Gastrocnemius medialis (tissue), 4 donors: ENCODE measurements around the gene NEBL. TPM values are rescaled to one million over a fixed set of nuclear protein-coding genes. Genes with fewer than 3 reads are reported as not detected.

Experiments
- ATAC-seq, 2 donors: fragments of 150-250 bp; one replicate each; pipeline ENCODE4 v1.9.1; 2016
- DNase-seq, 2 donors: peaks; one replicate each; pipeline ENCODE4 v3.0.0-alpha.2; 2019
- H3K27ac ChIP-seq, 4 donors: fragments of 200-600 bp; sonication (generic); 1 replicate in 1 of 4; 2 replicates in 3 of 4; pipeline ENCODE4 v1.5.1; 2016 to 2018; ENCODE audit warnings: mild to moderate bottlenecking in 2 of 4, moderate library complexity in 1 of 4
- H3K27me3 ChIP-seq, 3 donors: fragments of 200-600 bp; sonication (generic) in 2 of 3; 1 replicate in 1 of 3; 2 replicates in 2 of 3; pipeline versions ENCODE4 v1.5.1 to v1.6.0; 2016 to 2019; ENCODE audit warnings: mild to moderate bottlenecking in 1 of 3, moderate library complexity in 1 of 3
- H3K36me3 ChIP-seq, 2 donors: fragments of 200-600 bp; sonication (generic) in 1 of 2; one replicate each; pipeline ENCODE4 v1.5.1; 2017 to 2018
- H3K4me1 ChIP-seq, 2 donors: fragments of 200-600 bp; sonication (generic) in 1 of 2; one replicate each; pipeline ENCODE4 v1.5.1; 2016 to 2017; ENCODE audit warnings: mild to moderate bottlenecking in 2 of 2
- H3K4me3 ChIP-seq, 4 donors: fragments of 200-600 bp; sonication (generic) in 3 of 4; 1 replicate in 1 of 4; 2 replicates in 3 of 4; pipeline ENCODE4 v1.5.1; 2016 to 2019; ENCODE audit warnings: mild to moderate bottlenecking in 2 of 4
- H3K9me3 ChIP-seq, 3 donors: fragments of 200-600 bp; sonication (generic) in 2 of 3; 1 replicate in 1 of 3; 2 replicates in 2 of 3; pipeline ENCODE4 v1.5.1; 2016 to 2019
- POLR2A ChIP-seq, 2 donors: fragments of 450-650 bp; IDR thresholded peaks; one replicate each; pipeline ENCODE4 v1.6.1; 2017; ENCODE audit warnings: antibody characterized with exemption in 2 of 2, mild to moderate bottlenecking in 2 of 2, moderate library complexity in 2 of 2
- in situ Hi-C, 4 donors: fragments of 200-750 bp; cut with MboI; loops; one replicate each; pipeline versions ENCODE4 v1.15.0 to v1.8.0; 2017; ENCODE audit warnings: low sequenced_read_pairs in 4 of 4
- intact Hi-C: fragments of 100-400 bp; cut with DNase I; formaldehyde crosslinking; loops from one replicate; pipeline ENCODE4 v1.15.1; 2023; ENCODE audit warnings: low total_unique reads
- total RNA-seq, 4 donors: library from RNA; depleted of rRNA; stranded (reverse); fragments of >200 nt; gene quantifications; one replicate each; pipeline versions ENCODE4 v1.1.0 to v1.2.3, GENCODE V29; 2016
- TF ChIP-seq, protein P1 (sequence below), 5 experiments: fragments of 450-650 bp in 3 of 5; fragments of 200-600 bp in 2 of 5; sonication (generic) in 2 of 5; IDR thresholded peaks in 4 of 5; conservative IDR thresholded peaks in 1 of 5; 1 replicate in 4 of 5; 2 replicates in 1 of 5; pipeline ENCODE4 v1.5.1; 2016 to 2019; ENCODE audit warnings: antibody characterized with exemption in 5 of 5, mild to moderate bottlenecking in 3 of 5, moderate library complexity in 3 of 5

NEBL gene
- total RNA-seq, 4 donors from 2014 or later = 1.6 to 2.7 (median 2.5) TPM

GRCh38 chr10:20809631-20810030 is 87.5 kb downstream of the NEBL start:
- Histone ChIP-seq H3K27ac (no peak overlapping the region), H3K27me3 (no peaks in the 10 kb centered on the region), H3K9me3 (no peaks in the 10 kb centered on the region), H3K36me3 (no peaks in the 10 kb centered on the region), H3K4me3 (no peak overlapping the region), H3K4me1 (no peaks in the 10 kb centered on the region)
- in situ Hi-C loops = no loop called here
- ATAC-seq (no peak), DNase-seq (no peak)
- no peak for TF ChIP-seq POLR2A (IDR thresholded peaks at IDR 0.05)
- TF ChIP-seq, protein P1, sequence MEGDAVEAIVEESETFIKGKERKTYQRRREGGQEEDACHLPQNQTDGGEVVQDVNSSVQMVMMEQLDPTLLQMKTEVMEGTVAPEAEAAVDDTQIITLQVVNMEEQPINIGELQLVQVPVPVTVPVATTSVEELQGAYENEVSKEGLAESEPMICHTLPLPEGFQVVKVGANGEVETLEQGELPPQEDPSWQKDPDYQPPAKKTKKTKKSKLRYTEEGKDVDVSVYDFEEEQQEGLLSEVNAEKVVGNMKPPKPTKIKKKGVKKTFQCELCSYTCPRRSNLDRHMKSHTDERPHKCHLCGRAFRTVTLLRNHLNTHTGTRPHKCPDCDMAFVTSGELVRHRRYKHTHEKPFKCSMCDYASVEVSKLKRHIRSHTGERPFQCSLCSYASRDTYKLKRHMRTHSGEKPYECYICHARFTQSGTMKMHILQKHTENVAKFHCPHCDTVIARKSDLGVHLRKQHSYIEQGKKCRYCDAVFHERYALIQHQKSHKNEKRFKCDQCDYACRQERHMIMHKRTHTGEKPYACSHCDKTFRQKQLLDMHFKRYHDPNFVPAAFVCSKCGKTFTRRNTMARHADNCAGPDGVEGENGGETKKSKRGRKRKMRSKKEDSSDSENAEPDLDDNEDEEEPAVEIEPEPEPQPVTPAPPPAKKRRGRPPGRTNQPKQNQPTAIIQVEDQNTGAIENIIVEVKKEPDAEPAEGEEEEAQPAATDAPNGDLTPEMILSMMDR (IDR thresholded peaks at IDR 0.05 in 4 of 5, conservative IDR thresholded peaks at IDR 0.05 in 1 of 5) = no peak
- intact Hi-C loops = no loop called here

GRCh38 chr10:20806487-20806886 is 90.6 kb downstream of the NEBL start:
- in situ Hi-C loops = no loop called here
- Histone ChIP-seq H3K27ac (no peak overlapping the region), H3K27me3 (no peaks in the 10 kb centered on the region), H3K4me3 (no peak overlapping the region), H3K4me1 (no peaks in the 10 kb centered on the region), H3K9me3 (no peaks in the 10 kb centered on the region), H3K36me3 (no peaks in the 10 kb centered on the region)
- intact Hi-C loops = no loop called here
- no peak for TF ChIP-seq POLR2A (IDR thresholded peaks at IDR 0.05)
- ATAC-seq = no peak
- DNase-seq = no peak

DNA sequence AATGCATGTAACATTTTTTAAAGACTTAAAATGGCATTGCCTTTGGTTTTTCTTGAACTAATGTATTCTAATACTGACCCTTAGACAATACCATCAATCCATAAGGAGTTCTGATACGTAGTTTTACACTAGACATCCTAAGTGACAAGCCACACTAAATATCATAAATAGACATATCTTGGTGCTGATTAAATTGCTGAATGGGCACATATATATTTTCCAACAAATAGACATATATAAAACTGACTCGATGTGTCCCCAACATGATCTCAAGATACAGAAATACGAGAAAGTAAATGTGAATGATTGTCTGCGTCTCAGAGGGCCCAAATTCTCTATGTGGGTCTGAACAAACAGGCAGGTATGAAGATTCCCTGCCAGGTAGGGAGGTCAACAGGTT is 99.8 kb downstream of the NEBL start:
- Histone ChIP-seq H3K36me3 (no peaks in the 10 kb centered on the region), H3K4me3 (no peak overlapping the region), H3K27ac (no peak overlapping the region), H3K27me3 (no peaks in the 10 kb centered on the region), H3K9me3 (no peaks in the 10 kb centered on the region), H3K4me1 (no peaks in the 10 kb centered on the region)
- intact Hi-C loops (no loop called here), in situ Hi-C loops (no loop called here)
- no peak for ATAC-seq
- no peak for DNase-seq
- TF ChIP-seq POLR2A (IDR thresholded peaks at IDR 0.05) = no peak

DNA sequence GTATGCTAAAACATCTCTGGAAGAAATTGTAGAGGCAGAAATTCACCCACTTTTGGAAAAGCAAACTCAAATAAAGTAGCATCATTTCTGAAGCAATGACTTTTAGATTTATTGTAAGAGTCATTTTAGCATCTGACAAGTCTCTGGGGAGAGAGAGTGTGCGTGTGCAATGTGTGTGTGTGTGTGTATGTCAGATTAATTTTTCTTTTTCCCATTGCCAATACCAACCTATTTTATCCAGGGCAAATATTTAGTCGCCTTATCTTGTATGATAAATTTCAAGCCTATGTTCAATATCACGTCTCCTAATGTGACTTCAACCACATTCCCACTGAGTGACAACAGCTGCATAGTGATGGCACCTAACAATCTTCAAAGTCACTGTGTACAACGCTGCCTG is 101.7 kb downstream of the NEBL start:
- in situ Hi-C loops = no loop called here
- Histone ChIP-seq H3K9me3 (no peaks in the 10 kb centered on the region), H3K36me3 (no peaks in the 10 kb centered on the region), H3K4me1 (no peaks in the 10 kb centered on the region), H3K27me3 (no peaks in the 10 kb centered on the region), H3K4me3 (no peak overlapping the region), H3K27ac (no peak overlapping the region)
- ATAC-seq = no peak
- DNase-seq = no peak
- TF ChIP-seq POLR2A (IDR thresholded peaks at IDR 0.05) = no peak
- TF ChIP-seq, protein P1 (IDR thresholded peaks at IDR 0.05 in 4 of 5, conservative IDR thresholded peaks at IDR 0.05 in 1 of 5) = no peak
- intact Hi-C loops = no loop called here

- ATAC-seq (no peak), DNase-seq (no peak)
- Histone ChIP-seq H3K4me3 (no peak overlapping the region), H3K27me3 (no peaks in the 10 kb centered on the region), H3K27ac (no peak overlapping the region), H3K4me1 (no peaks in the 10 kb centered on the region), H3K36me3 (no peaks in the 10 kb centered on the region), H3K9me3 (no peaks in the 10 kb centered on the region)
- in situ Hi-C loops = no loop called here
- TF ChIP-seq, protein P1 (IDR thresholded peaks at IDR 0.05 in 4 of 5, conservative IDR thresholded peaks at IDR 0.05 in 1 of 5) = no peak
- no peak for TF ChIP-seq POLR2A (IDR thresholded peaks at IDR 0.05)
- intact Hi-C loops = no loop called here
Observed at GRCh38 chr10:20785174-20785573, 111.9 kb downstream of the NEBL start.

GRCh38 chr10:20778008-20778757 is 118.9 kb downstream of the NEBL start:
- no peaks in the 10 kb centered on the region for H3K4me1 ChIP-seq
- H3K9me3 ChIP-seq = no peaks in the 10 kb centered on the region
- H3K27me3 ChIP-seq = no peaks in the 10 kb centered on the region
- no peak for TF ChIP-seq POLR2A (IDR thresholded peaks at IDR 0.05)
- TF ChIP-seq, protein P1 (IDR thresholded peaks at IDR 0.05 in 4 of 5, conservative IDR thresholded peaks at IDR 0.05 in 1 of 5) = no peak
- in situ Hi-C loops (no loop called here), intact Hi-C loops (no loop called here)
- no peak for ATAC-seq
- no peak overlapping the region for H3K4me3 ChIP-seq
- no peaks in the 10 kb centered on the region for H3K36me3 ChIP-seq
- no peak for DNase-seq
- H3K27ac ChIP-seq = no peak overlapping the region
